ENCODE measurements around the gene STX1A. TPM values are rescaled to one million over a fixed set of nuclear protein-coding genes. Genes with fewer than 3 reads are reported as not detected.

Gene STX1A
- total and polyA plus RNA-seq, 10 donors: 1.3 to 7.8 (median 4.6) TPM

DNA sequence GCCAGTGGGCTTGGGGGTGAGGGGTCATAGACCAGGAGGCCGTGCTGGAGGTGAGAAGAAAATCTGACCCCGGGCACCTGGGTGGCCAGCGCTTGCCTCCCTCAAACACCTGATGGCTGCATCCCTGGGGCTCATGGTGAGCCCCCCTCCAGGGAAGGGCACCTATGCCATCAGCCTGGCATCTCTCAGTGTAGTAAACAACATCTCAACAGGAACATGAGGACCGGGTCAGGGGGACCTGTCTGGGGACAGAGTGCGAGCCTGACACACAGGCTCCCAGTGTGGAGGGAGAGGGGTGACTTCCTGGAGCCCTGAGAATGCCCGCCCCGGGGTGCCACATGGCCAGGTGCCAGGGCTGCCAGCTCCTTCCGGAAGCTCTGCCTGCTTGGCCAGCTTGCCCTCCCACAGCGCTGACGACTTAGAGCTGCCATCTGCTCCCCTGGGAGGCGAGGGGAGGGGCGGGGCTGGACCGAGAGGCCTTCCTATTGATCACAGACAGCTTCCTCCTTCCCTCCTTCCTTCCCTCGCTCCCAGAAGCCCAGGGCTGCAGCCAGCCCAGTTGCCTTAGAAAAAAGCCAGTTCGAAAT lies 12.3 kb downstream of the STX1A start:
- peak; percentile 89 for DNase-seq
- 39 to 48% (median 45%) methylated on average over 11 to 15 of the region's 15 CpGs for WGBS, 5 donors
- Histone ChIP-seq H3K9me3 (no peaks in the 10 kb centered on the region), H3K27me3 (replicated peaks in 1 of 7) (peaks cover 0 to 11% (median 0%) of the 10 kb centered on the region in 7 donors), H3K4me3 (peak overlapping the region in 1 of 8 donors; percentile 1), H3K4me1 (peaks cover 0 to 31% (median 17%) of the 10 kb centered on the region in 6 donors), H3K27ac (peak overlapping the region in 1 of 8 donors; percentile 6), H3K36me3 (peaks cover 0 to 32% (median 0%) of the 10 kb centered on the region in 6 donors)
- TF ChIP-seq POLR2AphosphoS5 (IDR thresholded peaks at IDR 0.05) (peak; percentile 38 to 63 (median 53)), POLR2A (IDR thresholded peaks at IDR 0.05) (no peak)
- TF ChIP-seq, protein P1, sequence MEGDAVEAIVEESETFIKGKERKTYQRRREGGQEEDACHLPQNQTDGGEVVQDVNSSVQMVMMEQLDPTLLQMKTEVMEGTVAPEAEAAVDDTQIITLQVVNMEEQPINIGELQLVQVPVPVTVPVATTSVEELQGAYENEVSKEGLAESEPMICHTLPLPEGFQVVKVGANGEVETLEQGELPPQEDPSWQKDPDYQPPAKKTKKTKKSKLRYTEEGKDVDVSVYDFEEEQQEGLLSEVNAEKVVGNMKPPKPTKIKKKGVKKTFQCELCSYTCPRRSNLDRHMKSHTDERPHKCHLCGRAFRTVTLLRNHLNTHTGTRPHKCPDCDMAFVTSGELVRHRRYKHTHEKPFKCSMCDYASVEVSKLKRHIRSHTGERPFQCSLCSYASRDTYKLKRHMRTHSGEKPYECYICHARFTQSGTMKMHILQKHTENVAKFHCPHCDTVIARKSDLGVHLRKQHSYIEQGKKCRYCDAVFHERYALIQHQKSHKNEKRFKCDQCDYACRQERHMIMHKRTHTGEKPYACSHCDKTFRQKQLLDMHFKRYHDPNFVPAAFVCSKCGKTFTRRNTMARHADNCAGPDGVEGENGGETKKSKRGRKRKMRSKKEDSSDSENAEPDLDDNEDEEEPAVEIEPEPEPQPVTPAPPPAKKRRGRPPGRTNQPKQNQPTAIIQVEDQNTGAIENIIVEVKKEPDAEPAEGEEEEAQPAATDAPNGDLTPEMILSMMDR (IDR thresholded peaks at IDR 0.05 in 8 of 11, conservative IDR thresholded peaks at IDR 0.05 in 3 of 11): no peak
- intact Hi-C loops (cut with DNase I; ENCODE audit: low total_unique reads): no loop called here

DNA sequence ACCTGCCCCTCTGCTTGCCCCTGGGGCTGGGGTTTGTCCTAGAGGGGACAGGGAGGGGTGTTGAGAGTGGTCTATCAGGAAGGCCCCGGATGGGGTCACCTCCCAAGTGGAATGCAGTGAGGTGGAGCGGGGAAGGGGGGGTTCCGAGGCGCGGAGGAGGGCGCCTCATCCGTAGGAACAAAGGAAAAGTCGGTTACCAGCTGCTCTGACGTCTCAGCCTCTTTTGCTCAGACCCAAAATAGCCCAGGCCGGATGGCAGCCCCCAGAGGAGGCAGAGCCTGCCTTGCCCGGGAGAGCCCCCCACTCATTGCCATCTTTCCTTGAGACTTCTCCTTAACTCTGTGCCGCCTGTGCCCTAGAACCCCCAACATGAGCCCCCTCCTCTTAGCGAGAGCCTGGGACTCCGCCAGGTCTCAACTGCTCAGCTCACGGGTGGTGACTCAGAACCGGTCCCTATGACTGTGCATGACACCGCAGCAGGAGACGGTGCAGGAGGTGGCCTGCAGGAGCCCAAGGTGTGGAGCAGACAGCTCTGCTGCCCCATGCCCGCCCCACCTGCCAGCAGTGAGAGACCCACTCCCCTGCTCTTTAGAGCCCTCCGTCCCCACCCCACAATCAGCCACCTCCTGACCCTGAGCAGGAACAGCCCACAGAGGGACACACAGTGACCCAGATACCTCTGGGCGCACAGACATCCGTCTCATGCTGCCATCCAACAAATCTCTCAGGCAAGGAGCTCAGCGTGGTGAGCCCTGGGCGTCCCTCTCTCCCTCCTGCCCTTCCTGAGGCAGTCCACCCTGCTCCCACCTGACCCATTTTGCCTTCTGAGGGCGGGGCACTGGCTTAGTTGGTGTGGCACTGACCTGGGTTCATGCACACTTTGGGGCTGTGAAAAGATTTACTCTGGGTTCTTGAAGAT lies 13.1 kb downstream of the STX1A start:
- no peaks in the 10 kb centered on the region for H3K9me3 ChIP-seq
- peaks cover 0 to 31% (median 17%) of the 10 kb centered on the region in 6 donors for H3K4me1 ChIP-seq
- no peak for DNase-seq
- intact Hi-C loops (cut with DNase I; ENCODE audit: low total_unique reads): no loop called here
- peak overlapping the region in 1 of 8 donors; percentile 6 for H3K27ac ChIP-seq
- H3K36me3 ChIP-seq: peaks cover 0 to 38% (median 0%) of the 10 kb centered on the region in 6 donors
- H3K27me3 ChIP-seq (replicated peaks in 1 of 7): peaks cover 0 to 11% (median 0%) of the 10 kb centered on the region in 7 donors
- H3K4me3 ChIP-seq: no peak overlapping the region
- WGBS, 5 donors: 60 to 70% (median 68%) methylated on average over 24 to 25 of the region's 25 CpGs
- TF ChIP-seq POLR2AphosphoS5 (IDR thresholded peaks at IDR 0.05) (no peak), POLR2A (IDR thresholded peaks at IDR 0.05) (no peak)
- TF ChIP-seq, protein P1 (IDR thresholded peaks at IDR 0.05 in 8 of 11, conservative IDR thresholded peaks at IDR 0.05 in 3 of 11): no peak

DNA sequence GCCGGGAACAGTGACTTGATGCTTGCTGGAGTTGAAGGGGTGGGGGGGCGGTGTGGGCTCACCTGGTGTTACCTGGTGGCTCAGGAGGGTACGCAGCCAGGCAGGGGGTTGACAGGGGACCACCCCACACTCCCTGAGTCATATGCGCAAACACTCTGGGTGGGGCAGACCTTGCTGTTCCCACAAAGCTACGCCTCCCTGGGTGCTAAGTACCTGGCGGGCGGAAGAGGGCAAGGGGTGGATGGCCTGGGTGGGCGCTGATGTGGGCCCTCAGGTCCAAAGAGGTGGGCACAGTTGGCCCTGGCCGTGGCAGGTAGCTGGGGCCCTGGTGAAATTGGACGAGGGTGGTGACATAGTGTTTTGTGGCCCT lies 13.9 kb downstream of the STX1A start:
- TF ChIP-seq POLR2A (IDR thresholded peaks at IDR 0.05) (no peak), POLR2AphosphoS5 (IDR thresholded peaks at IDR 0.05) (no peak)
- TF ChIP-seq, protein P1 (IDR thresholded peaks at IDR 0.05 in 8 of 11, conservative IDR thresholded peaks at IDR 0.05 in 3 of 11): no peak
- Histone ChIP-seq H3K4me1 (peaks cover 0 to 31% (median 17%) of the 10 kb centered on the region in 6 donors), H3K27me3 (replicated peaks in 1 of 7) (peaks cover 0 to 11% (median 0%) of the 10 kb centered on the region in 7 donors), H3K9me3 (no peaks in the 10 kb centered on the region), H3K4me3 (no peak overlapping the region), H3K36me3 (peaks cover 0 to 45% (median 0%) of the 10 kb centered on the region in 6 donors), H3K27ac (no peak overlapping the region)
- intact Hi-C loops (cut with DNase I; ENCODE audit: low total_unique reads): no loop called here
- 80 to 91% (median 86%) methylated on average over 8 to 10 of the region's 10 CpGs for WGBS, 5 donors
- no peak for DNase-seq

Data from spleen (tissue), 11 donors.